SK-N-SH treated with all-trans-retinoic acid at 6 μM for 48 hours (cell line): ENCODE measurements around the gene CMTM7.

Source experiments
- ATAC-seq: fragments of 200-7000 bp; cut with Tn5 transposase; 3 replicates; pipeline ENCODE4 v1.9.1; 2020; ENCODE audit warnings: mild to moderate bottlenecking, moderate library complexity
- ARNTL ChIP-seq: fragments of 450-650 bp; formaldehyde crosslinking; IDR thresholded peaks from 2 replicates; pipeline ENCODE4 v1.5.0; 2020; ENCODE audit warnings: low read depth, mild to moderate bottlenecking, moderate library complexity, borderline replicate concordance
- BACH2 ChIP-seq: fragments of 250-450 bp; sonication (Bioruptor Pico); IDR thresholded peaks from 2 replicates; pipeline ENCODE4 v1.9.0; 2021; ENCODE audit warnings: mild to moderate bottlenecking, borderline replicate concordance
- CSDC2 ChIP-seq: fragments of 250-450 bp; sonication (Bioruptor Pico); IDR thresholded peaks from 2 replicates; pipeline ENCODE4 v1.5.0; 2020; ENCODE audit warnings: mild to moderate bottlenecking, moderate library complexity
- ESRRG ChIP-seq: fragments of 250-450 bp; sonication (Bioruptor Pico); IDR thresholded peaks from 2 replicates; pipeline ENCODE4 v1.6.1; 2021; ENCODE audit warnings: mild to moderate bottlenecking
- GLIS3 ChIP-seq: fragments of 250-450 bp; sonication (Bioruptor Pico); IDR thresholded peaks from 2 replicates; pipeline ENCODE4 v1.5.0; 2020; ENCODE audit warnings: mild to moderate bottlenecking, moderate library complexity
- OSR1 ChIP-seq: fragments of 250-450 bp; sonication (Bioruptor Pico); IDR thresholded peaks from 2 replicates; pipeline ENCODE4 v1.8.0; 2022; ENCODE audit warnings: moderate library complexity, mild to moderate bottlenecking, inconsistent platforms
- POU6F1 ChIP-seq: fragments of 250-450 bp; sonication (Bioruptor Pico); IDR thresholded peaks from 2 replicates; pipeline ENCODE4 v1.8.0; 2021; ENCODE audit warnings: low read depth, mild to moderate bottlenecking, moderate library complexity, borderline replicate concordance
- PPARA ChIP-seq: fragments of 250-450 bp; sonication (Bioruptor Pico); IDR thresholded peaks from 2 replicates; pipeline ENCODE4 v1.5.0; 2020; ENCODE audit warnings: mild to moderate bottlenecking, borderline replicate concordance
- SNAI2 ChIP-seq: fragments of 250-450 bp; sonication (Bioruptor Pico); IDR thresholded peaks from 2 replicates; pipeline ENCODE4 v1.5.0; 2020; ENCODE audit warnings: mild to moderate bottlenecking, moderate library complexity
- TCF4 ChIP-seq: fragments of 250-450 bp; sonication (Bioruptor Pico); IDR thresholded peaks from 2 replicates; pipeline ENCODE4 v1.8.0; 2021; ENCODE audit warnings: mild to moderate bottlenecking, moderate library complexity, borderline replicate concordance
- TOX ChIP-seq: fragments of 250-450 bp; sonication (Bioruptor Pico); IDR thresholded peaks from 2 replicates; pipeline ENCODE4 v1.8.0; 2021; ENCODE audit warnings: mild to moderate bottlenecking, moderate library complexity, borderline replicate concordance
- ZC3H10 ChIP-seq: fragments of 250-450 bp; sonication (Bioruptor Pico); IDR thresholded peaks from 2 replicates; pipeline ENCODE4 v1.5.1; 2021; ENCODE audit warnings: mild to moderate bottlenecking, moderate library complexity
- ZFP3 ChIP-seq: fragments of 250-450 bp; sonication (Bioruptor Pico); IDR thresholded peaks from 2 replicates; pipeline ENCODE4 v1.5.0; 2020; ENCODE audit warnings: mild to moderate bottlenecking, moderate library complexity
- ZFP30 ChIP-seq: fragments of 450-650 bp; formaldehyde crosslinking; IDR thresholded peaks from 2 replicates; pipeline ENCODE4 v1.5.0; 2022; ENCODE audit warnings: mild to moderate bottlenecking, moderate library complexity
- ZNF565 ChIP-seq: fragments of 450-650 bp; formaldehyde crosslinking; conservative IDR thresholded peaks from 2 replicates; pipeline ENCODE4 v1.5.0; 2020; ENCODE audit warnings: low read depth, mild to moderate bottlenecking, moderate library complexity
- ZNF70 ChIP-seq: fragments of 450-650 bp; formaldehyde crosslinking; IDR thresholded peaks from 2 replicates; pipeline ENCODE4 v1.5.0; 2020; ENCODE audit warnings: mild to moderate bottlenecking, moderate library complexity
- ZNF8 ChIP-seq: fragments of 450-650 bp; formaldehyde crosslinking; IDR thresholded peaks from 2 replicates; pipeline ENCODE4 v1.5.0; 2020; ENCODE audit warnings: mild to moderate bottlenecking, moderate library complexity
- TF ChIP-seq, protein P1 (sequence below): fragments of 250-450 bp; sonication (Bioruptor Pico); IDR thresholded peaks from 2 replicates; pipeline ENCODE4 v1.5.0; 2020; ENCODE audit warnings: mild to moderate bottlenecking, moderate library complexity
- TF ChIP-seq, protein P2 (sequence below): fragments of 250-450 bp; sonication (Bioruptor Pico); IDR thresholded peaks from 2 replicates; pipeline ENCODE4 v1.8.0; 2020; ENCODE audit warnings: mild to moderate bottlenecking, moderate library complexity, borderline replicate concordance
- TF ChIP-seq, protein P3 (sequence below): fragments of 250-450 bp; sonication (Bioruptor Pico); IDR thresholded peaks from 2 replicates; pipeline ENCODE4 v1.5.1; 2021; ENCODE audit warnings: mild to moderate bottlenecking, moderate library complexity
- TF ChIP-seq, protein P4 (sequence below): fragments of 250-450 bp; sonication (Bioruptor Pico); IDR thresholded peaks from 2 replicates; pipeline ENCODE4 v1.5.1; 2020; ENCODE audit warnings: low read depth, mild to moderate bottlenecking, moderate library complexity

The CMTM7 gene

GRCh38 chr3:32501783-32502117 is 110.1 kb downstream of the CMTM7 start:
- no peak; the same call in 2 of the 3 replicates for ATAC-seq
- TF ChIP-seq TCF4 (CRISPR knock-in tag), result no peak
- TF ChIP-seq TOX (CRISPR knock-in tag), result no peak
- no peak for TF ChIP-seq ARNTL (CRISPR knock-in tag)
- no peak for TF ChIP-seq SNAI2 (CRISPR knock-in tag)
- TF ChIP-seq, protein P1, sequence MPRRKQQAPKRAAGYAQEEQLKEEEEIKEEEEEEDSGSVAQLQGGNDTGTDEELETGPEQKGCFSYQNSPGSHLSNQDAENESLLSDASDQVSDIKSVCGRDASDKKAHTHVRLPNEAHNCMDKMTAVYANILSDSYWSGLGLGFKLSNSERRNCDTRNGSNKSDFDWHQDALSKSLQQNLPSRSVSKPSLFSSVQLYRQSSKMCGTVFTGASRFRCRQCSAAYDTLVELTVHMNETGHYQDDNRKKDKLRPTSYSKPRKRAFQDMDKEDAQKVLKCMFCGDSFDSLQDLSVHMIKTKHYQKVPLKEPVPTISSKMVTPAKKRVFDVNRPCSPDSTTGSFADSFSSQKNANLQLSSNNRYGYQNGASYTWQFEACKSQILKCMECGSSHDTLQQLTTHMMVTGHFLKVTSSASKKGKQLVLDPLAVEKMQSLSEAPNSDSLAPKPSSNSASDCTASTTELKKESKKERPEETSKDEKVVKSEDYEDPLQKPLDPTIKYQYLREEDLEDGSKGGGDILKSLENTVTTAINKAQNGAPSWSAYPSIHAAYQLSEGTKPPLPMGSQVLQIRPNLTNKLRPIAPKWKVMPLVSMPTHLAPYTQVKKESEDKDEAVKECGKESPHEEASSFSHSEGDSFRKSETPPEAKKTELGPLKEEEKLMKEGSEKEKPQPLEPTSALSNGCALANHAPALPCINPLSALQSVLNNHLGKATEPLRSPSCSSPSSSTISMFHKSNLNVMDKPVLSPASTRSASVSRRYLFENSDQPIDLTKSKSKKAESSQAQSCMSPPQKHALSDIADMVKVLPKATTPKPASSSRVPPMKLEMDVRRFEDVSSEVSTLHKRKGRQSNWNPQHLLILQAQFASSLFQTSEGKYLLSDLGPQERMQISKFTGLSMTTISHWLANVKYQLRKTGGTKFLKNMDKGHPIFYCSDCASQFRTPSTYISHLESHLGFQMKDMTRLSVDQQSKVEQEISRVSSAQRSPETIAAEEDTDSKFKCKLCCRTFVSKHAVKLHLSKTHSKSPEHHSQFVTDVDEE, result no peak
- no peak for TF ChIP-seq OSR1
- TF ChIP-seq ZFP3, result no peak
- no peak for TF ChIP-seq BACH2 (CRISPR knock-in tag)
- TF ChIP-seq, protein P2, sequence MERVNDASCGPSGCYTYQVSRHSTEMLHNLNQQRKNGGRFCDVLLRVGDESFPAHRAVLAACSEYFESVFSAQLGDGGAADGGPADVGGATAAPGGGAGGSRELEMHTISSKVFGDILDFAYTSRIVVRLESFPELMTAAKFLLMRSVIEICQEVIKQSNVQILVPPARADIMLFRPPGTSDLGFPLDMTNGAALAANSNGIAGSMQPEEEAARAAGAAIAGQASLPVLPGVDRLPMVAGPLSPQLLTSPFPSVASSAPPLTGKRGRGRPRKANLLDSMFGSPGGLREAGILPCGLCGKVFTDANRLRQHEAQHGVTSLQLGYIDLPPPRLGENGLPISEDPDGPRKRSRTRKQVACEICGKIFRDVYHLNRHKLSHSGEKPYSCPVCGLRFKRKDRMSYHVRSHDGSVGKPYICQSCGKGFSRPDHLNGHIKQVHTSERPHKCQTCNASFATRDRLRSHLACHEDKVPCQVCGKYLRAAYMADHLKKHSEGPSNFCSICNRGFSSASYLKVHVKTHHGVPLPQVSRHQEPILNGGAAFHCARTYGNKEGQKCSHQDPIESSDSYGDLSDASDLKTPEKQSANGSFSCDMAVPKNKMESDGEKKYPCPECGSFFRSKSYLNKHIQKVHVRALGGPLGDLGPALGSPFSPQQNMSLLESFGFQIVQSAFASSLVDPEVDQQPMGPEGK, result no peak
- no peak for TF ChIP-seq ZC3H10 (CRISPR knock-in tag)
- TF ChIP-seq ZNF70, result no peak
- no peak for TF ChIP-seq POU6F1

- TF ChIP-seq POU6F1 (no peak), ZNF70 (no peak), SNAI2 (CRISPR knock-in tag) (no peak), PPARA (no peak), OSR1 (no peak), CSDC2 (no peak), GLIS3 (no peak), ESRRG (CRISPR knock-in tag) (no peak), ZNF8 (CRISPR knock-in tag) (no peak)
- TF ChIP-seq, protein P3, sequence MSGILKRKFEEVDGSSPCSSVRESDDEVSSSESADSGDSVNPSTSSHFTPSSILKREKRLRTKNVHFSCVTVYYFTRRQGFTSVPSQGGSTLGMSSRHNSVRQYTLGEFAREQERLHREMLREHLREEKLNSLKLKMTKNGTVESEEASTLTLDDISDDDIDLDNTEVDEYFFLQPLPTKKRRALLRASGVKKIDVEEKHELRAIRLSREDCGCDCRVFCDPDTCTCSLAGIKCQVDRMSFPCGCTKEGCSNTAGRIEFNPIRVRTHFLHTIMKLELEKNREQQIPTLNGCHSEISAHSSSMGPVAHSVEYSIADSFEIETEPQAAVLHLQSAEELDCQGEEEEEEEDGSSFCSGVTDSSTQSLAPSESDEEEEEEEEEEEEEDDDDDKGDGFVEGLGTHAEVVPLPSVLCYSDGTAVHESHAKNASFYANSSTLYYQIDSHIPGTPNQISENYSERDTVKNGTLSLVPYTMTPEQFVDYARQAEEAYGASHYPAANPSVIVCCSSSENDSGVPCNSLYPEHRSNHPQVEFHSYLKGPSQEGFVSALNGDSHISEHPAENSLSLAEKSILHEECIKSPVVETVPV (CRISPR knock-in tag), result no peak
- TF ChIP-seq, protein P2, result no peak
- ATAC-seq, result peak; percentile 93
These were observed 110.7 kb downstream of the CMTM7 start, which contains the start of gene CMTM6 for GRCh38 chr3:32502118-32502945. Gene CMTM6 (minus strand): TSS chr3:32502852. CDS start chr3:32502745, 107 bp downstream.

DNA sequence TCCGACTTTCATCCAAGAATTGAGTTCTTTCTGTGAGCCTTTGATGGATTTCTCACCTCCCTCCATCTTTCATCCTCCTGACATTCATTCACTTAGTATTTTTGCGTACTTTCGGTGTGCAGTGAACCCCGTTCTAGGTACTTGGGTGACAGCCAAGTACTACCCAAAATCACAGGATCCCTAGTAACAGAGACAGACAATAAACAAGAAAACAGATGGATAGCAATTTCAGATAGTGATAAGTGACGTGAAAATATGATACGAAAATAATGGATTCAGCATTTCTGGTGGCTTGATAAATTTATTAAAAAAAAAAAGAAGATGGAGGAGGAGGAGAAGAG is 111.3 kb downstream of the CMTM7 start:
- no peak for ATAC-seq
- TF ChIP-seq PPARA, result no peak
- TF ChIP-seq CSDC2, result no peak
- TF ChIP-seq, protein P4, sequence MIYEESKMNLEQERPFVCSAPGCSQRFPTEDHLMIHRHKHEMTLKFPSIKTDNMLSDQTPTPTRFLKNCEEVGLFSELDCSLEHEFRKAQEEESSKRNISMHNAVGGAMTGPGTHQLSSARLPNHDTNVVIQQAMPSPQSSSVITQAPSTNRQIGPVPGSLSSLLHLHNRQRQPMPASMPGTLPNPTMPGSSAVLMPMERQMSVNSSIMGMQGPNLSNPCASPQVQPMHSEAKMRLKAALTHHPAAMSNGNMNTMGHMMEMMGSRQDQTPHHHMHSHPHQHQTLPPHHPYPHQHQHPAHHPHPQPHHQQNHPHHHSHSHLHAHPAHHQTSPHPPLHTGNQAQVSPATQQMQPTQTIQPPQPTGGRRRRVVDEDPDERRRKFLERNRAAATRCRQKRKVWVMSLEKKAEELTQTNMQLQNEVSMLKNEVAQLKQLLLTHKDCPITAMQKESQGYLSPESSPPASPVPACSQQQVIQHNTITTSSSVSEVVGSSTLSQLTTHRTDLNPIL (CRISPR knock-in tag), result no peak
- TF ChIP-seq OSR1, result no peak
- no peak for TF ChIP-seq TCF4 (CRISPR knock-in tag)
- no peak for TF ChIP-seq ZNF8 (CRISPR knock-in tag)
- no peak for TF ChIP-seq SNAI2 (CRISPR knock-in tag)
- no peak for TF ChIP-seq ZFP30 (CRISPR knock-in tag)
- TF ChIP-seq GLIS3, result no peak
- no peak for TF ChIP-seq ZC3H10 (CRISPR knock-in tag)
- no peak for TF ChIP-seq ZNF70
- TF ChIP-seq, protein P1, result no peak
- TF ChIP-seq ZFP3, result no peak
- no peak for TF ChIP-seq ZNF565 (CRISPR knock-in tag)
